ENCODE measurements around the gene AREG. TPM values are rescaled to one million over a fixed set of nuclear protein-coding genes. Genes with fewer than 3 reads are reported as not detected.

AREG gene
- total RNA-seq, 1 experiment from 2014 or later: 739 TPM

GRCh38 chr4:74441744-74442143, 3.2 kb upstream of the AREG start:
- Histone ChIP-seq H3K4me2 (ENCODE audit: low read length) (no peak overlapping the region), H3K9me3 (ENCODE audit: control insufficient read depth in 1 of 2, insufficient read depth in 1 of 2, low read depth in 1 of 2, low read length in 2 of 2) (no peaks in the 10 kb centered on the region), H3K9me2 (ENCODE audit: insufficient read depth) (no peaks in the 10 kb centered on the region), H3K4me3 (replicated peaks in 1 of 2; ENCODE audit: low read depth in 1 of 2, low read length in 2 of 2) (no peak overlapping the region), H4K20me1 (ENCODE audit: insufficient read depth) (no peaks in the 10 kb centered on the region), H2AFZ (ENCODE audit: low read depth, low read length, poor library complexity, severe bottlenecking) (no peak overlapping the region), H3K4me1 (ENCODE audit: control insufficient read depth in 1 of 2, insufficient read depth in 2 of 2, low read length in 2 of 2) (peaks cover 6 to 20% of the 10 kb centered on the region in 2 experiments), H3K27me3 (ENCODE audit: insufficient read depth, low read length) (no peaks in the 10 kb centered on the region), H3K27ac (ENCODE audit: low read depth, low read length) (no peak overlapping the region), H3K79me2 (ENCODE audit: insufficient read depth, low read length) (peaks cover 18% of the 10 kb centered on the region), H3K36me3 (ENCODE audit: control insufficient read depth in 1 of 2, insufficient read depth in 2 of 2, low read length in 2 of 2) (peaks cover 8% of the 10 kb centered on the region in 2 experiments; a peak in 3 of 4 replicates), H3K9ac (ENCODE audit: low read length) (no peak overlapping the region)
- POLR2A ChIA-PET: interaction anchor here (0.7 to 1.5 kb wide), 2 partner anchors 9 to 18 kb away, joined by 3 read pairs; no protein-coding TSS in a partner anchor
- CTCF ChIA-PET: no interaction called here
- BruUV-seq (replicated peaks): no TSS peak
- no peak for DNase-seq (ENCODE audit: low read depth, low spot score)
- ATAC-seq: no peak
- RAD21 ChIA-PET (ENCODE audit: low non-redundant PET in 1 of 2, low total read pairs in 2 of 2, uncharacterized antibody in 2 of 2, unreplicated experiment in 2 of 2): no interaction called here
- intact Hi-C loops (cut with micrococcal nuclease): no loop called here
- peak; percentile 53; the same call in 1 of the 2 replicates for TF ChIP-seq CEBPB (IDR thresholded peaks at IDR 0.05; ENCODE audit: low read depth)
- TF ChIP-seq FOSL1 (IDR thresholded peaks at IDR 0.05; ENCODE audit: low read depth): peak; percentile 28; the same call in 1 of the 2 replicates
- TF ChIP-seq ZBTB33 (IDR thresholded peaks at IDR 0.05; ENCODE audit: extremely low read depth, insufficient replicate concordance, low read length): no peak

GRCh38 chr4:74446193-74446868, 1.4 kb downstream of the AREG start:
- ChIA-PET POLR2A (interaction anchor here (0.6 to 3.4 kb wide), 15 partner anchors 10 to 201 kb away, joined by 3 to 25 read pairs (median 3); no protein-coding TSS in a partner anchor), RAD21 (ENCODE audit: low non-redundant PET in 1 of 2, low total read pairs in 2 of 2, uncharacterized antibody in 2 of 2, unreplicated experiment in 2 of 2) (interaction anchor here in 1 of 2 experiments (0.5 kb wide), 1 partner anchor 81 kb away, joined by 3 read pairs; no protein-coding TSS in a partner anchor), CTCF (no interaction called here)
- 0 out of 2 replicates have a peak, but pooled peaks cover 6% of the 10 kb centered on the region for H4K20me1 ChIP-seq (ENCODE audit: insufficient read depth)
- no peak for DNase-seq (ENCODE audit: low read depth, low spot score)
- H3K9me3 ChIP-seq (ENCODE audit: control insufficient read depth in 1 of 2, insufficient read depth in 1 of 2, low read depth in 1 of 2, low read length in 2 of 2): no peaks in the 10 kb centered on the region
- peak overlapping the region; percentile 85 for H3K27ac ChIP-seq (ENCODE audit: low read depth, low read length)
- TF ChIP-seq RAD21 (IDR thresholded peaks at IDR 0.05; ENCODE audit: low read depth) (no peak; the same call in 1 of the 2 replicates), SP1 (IDR thresholded peaks at IDR 0.05; ENCODE audit: low read depth) (peak; percentile 27), REST (IDR thresholded peaks at IDR 0.05; ENCODE audit: low read depth) (no peak), ATF3 (IDR thresholded peaks at IDR 0.05) (no peak; the same call in 1 of the 2 replicates), YY1 (IDR thresholded peaks at IDR 0.05; ENCODE audit: extremely low read depth, insufficient replicate concordance, low read depth, low read length) (peak; percentile 62), FOSL1 (IDR thresholded peaks at IDR 0.05; ENCODE audit: low read depth) (peak; percentile 24; the same call in 1 of the 2 replicates), CEBPB (IDR thresholded peaks at IDR 0.05; ENCODE audit: low read depth) (peak; percentile 49), SIN3A (IDR thresholded peaks at IDR 0.05; ENCODE audit: low read depth) (peak; percentile 41), POLR2AphosphoS5 (IDR thresholded peaks at IDR 0.05; ENCODE audit: low read depth, low read length) (peak; percentile 92), JUND (IDR thresholded peaks at IDR 0.05) (peak; percentile 62), EGR1 (IDR thresholded peaks at IDR 0.05; ENCODE audit: low read depth) (peak; percentile 8; the same call in 1 of the 2 replicates)
- no TSS peak for BruUV-seq (replicated peaks)
- peak overlapping the region; percentile 78 for H3K4me2 ChIP-seq (ENCODE audit: low read length)
- peaks cover 64% of the 10 kb centered on the region for H3K79me2 ChIP-seq (ENCODE audit: insufficient read depth, low read length)
- H3K36me3 ChIP-seq (ENCODE audit: control insufficient read depth in 1 of 2, insufficient read depth in 2 of 2, low read length in 2 of 2): peaks cover 37 to 44% of the 10 kb centered on the region in 2 experiments
- intact Hi-C loops (cut with micrococcal nuclease): loop anchor here (5.0 kb wide), 2 partner anchors 54 to 74 kb away; no protein-coding TSS in a partner anchor
- H3K9me2 ChIP-seq (ENCODE audit: insufficient read depth): no peaks in the 10 kb centered on the region
- H3K4me3 ChIP-seq (replicated peaks in 1 of 2; ENCODE audit: low read depth in 1 of 2, low read length in 2 of 2): peak overlapping the region; percentile 65 to 79
- ATAC-seq: peak; percentile 12; the same call in 1 of the 2 replicates
- H3K4me1 ChIP-seq (ENCODE audit: control insufficient read depth in 1 of 2, insufficient read depth in 2 of 2, low read length in 2 of 2): peaks cover 52 to 65% of the 10 kb centered on the region in 2 experiments
- H2AFZ ChIP-seq (ENCODE audit: low read depth, low read length, poor library complexity, severe bottlenecking): no peak overlapping the region
- peak overlapping the region; percentile 84 for H3K9ac ChIP-seq (ENCODE audit: low read length)
- no peaks in the 10 kb centered on the region for H3K27me3 ChIP-seq (ENCODE audit: insufficient read depth, low read length)

Data from HCT116 (cell line).